Fibroblast of the aortic adventitia (primary cell): ENCODE measurements around the gene DPP8. TPM values are rescaled to one million over a fixed set of nuclear protein-coding genes. Genes with fewer than 3 reads are reported as not detected.

Source experiments
- DNase-seq: peaks from one replicate; pipeline ENCODE4 v3.0.0-alpha.2; 2010; ENCODE audit warnings: low read depth
- H3K4me3 ChIP-seq: 2 replicates; pipeline ENCODE4 v1.5.1; 2011; ENCODE audit warnings: low read depth, mild to moderate bottlenecking, control low read depth, low read length, moderate library complexity
- CTCF ChIP-seq: IDR thresholded peaks from 2 replicates; pipeline ENCODE4 v1.5.1; 2011; ENCODE audit warnings: mild to moderate bottlenecking, low read length, control low read depth, inconsistent platforms; ENCODE audit not compliant: insufficient read depth
- total RNA-seq: library from RNA; depleted of rRNA; stranded (reverse); fragments of >200 nt; gene quantifications from 2 replicates; pipeline ENCODE4 v1.2.3, GENCODE V29; 2012; ENCODE audit warnings: low replicate concordance

The DPP8 gene
- total RNA-seq, 1 donor = 46.5 TPM

- no peak overlapping the region for H3K4me3 ChIP-seq
- TF ChIP-seq CTCF = no peak
- no peak for DNase-seq
Observed at GRCh38 chr15:65406424-65407000, 111.0 kb downstream of the DPP8 start.

DNA sequence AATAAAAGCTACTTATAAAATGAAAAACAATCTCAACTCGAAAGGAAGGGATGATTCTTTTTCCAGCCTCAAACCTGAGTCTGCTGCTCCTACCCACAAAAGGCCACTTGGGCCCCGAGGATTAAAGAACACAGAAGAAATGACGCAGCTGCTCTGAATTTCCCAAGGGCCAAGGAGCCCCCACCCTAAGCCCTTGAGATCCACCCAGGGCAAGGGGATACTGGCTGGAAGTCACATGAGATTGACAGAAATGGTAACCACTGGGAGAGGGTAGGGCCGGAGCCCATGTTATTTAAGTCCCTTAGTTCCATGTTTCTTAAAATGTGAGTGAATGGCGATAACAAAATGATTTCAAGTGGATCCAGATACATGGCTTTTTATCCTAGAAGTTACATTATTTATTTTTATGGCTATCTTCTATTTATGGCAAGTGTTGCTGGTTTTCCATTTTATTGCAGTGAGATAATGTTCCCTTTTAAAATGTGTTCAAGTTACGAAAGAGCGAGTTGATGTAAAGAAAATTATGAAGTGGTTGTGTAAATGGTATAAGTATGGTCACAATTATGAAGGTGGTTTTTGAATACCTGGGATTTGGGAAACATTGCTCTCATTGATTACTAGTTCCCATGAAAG lies 111.6 kb downstream of the DPP8 start:
- TF ChIP-seq CTCF = no peak
- DNase-seq = no peak
- no peak overlapping the region for H3K4me3 ChIP-seq

DNA sequence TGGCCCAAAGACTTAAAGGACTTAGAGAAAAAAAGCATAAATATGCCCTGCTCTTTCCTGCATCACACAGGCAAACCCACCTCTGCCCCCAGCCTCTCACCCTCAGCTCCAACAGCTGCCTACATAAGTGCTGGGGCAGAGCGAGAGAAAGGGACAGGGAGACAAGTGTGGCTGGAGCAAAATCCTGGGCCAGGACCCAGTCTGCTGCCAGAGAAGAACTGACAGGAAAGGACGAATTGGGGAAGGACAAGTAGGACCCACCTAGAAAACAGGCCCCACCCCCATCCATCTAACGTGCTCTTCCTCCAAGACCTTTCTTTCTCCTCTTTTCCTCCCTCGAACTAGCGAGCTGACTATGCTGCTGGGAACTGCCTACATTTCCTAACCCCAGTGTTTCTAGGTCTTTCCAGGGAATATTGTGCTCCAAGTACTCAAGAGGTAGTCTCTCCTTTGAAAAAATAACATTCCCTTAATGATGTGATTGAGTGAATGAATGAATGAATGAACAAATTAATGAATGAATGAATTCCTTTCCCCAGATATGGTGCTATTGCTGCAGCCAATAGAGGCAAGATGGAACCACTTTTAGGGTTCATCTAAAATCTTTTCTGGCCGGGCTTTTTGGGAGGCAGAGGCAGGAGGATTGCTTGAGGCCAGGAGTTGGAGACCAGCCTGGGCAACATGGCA lies 113.2 kb downstream of the DPP8 start:
- H3K4me3 ChIP-seq = no peak overlapping the region
- no peak for DNase-seq
- no peak for TF ChIP-seq CTCF

GRCh38 chr15:65402961-65403360 lies 114.5 kb downstream of the DPP8 start:
- DNase-seq = no peak
- H3K4me3 ChIP-seq = no peak overlapping the region
- TF ChIP-seq CTCF = no peak

- DNase-seq = no peak
- no peak for TF ChIP-seq CTCF
- H3K4me3 ChIP-seq = no peak overlapping the region
Observed at GRCh38 chr15:65401611-65402240, 115.8 kb downstream of the DPP8 start.

DNA sequence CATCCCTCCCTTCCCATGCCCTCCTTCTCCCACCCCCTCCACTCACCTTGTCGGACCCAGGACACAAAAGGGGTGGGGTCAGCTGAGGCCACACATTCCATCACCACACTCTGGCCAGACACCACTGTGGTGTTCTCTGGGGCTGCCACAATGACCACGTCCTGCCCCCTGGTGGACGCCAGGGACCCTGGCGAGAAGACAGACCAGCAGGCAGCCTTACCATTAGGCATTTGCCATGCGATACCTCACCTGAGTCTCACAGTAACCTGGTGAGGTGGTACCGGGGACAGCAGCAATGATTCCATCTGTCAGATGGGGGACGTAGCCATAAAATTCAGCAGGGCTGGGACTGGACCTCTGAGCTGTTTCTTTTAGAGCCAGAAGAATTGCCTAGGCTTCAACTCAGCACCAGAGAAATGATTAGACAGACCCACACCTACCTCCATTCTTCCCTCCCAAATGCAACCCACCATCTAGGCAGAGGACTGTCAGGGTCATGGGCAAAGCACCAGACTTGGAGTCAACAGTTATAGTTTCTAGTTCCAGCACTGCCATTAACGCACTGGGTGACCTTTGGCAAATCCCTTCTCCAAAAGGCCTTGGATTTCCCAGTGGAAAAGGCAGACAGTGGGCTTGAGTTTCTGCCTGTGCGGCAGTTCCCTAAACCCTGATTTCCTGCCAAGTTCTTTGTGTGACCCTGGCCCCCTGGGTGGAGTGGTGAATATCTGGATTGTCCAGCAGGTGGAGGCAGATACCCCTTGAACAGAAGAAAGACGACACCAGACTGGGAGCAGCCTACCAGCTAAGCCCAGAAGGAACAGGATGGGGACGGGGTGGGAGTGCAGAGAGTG lies 116.5 kb downstream of the DPP8 start:
- DNase-seq = peak; percentile 68
- TF ChIP-seq CTCF = peak; percentile 89
- no peak overlapping the region for H3K4me3 ChIP-seq
